ENCODE data around the gene COA1.
"Not testable (repeated sequence)": the region's sequence is repeated elsewhere in the genome, so short reads cannot be mapped to it uniquely, and the experiment has no call there.

Gene COA1

DNA sequence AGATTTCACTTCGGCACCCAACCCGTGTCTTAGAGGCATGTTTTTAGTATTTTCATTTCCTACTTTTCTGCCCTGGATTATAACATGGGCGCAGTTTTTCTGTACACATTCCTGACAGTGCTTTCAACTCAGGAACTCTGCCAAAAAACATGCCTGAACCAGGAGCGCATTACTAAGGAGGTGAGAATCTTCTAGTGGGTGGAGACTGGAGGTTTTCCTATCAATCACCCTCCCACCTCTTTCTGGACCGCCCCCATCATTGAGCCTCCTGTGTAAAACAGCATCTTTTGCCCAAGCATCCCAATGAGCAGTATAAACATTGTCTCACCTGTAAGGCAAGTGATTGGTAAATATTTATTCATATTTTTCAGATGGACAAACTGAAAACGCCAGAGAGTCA is 93.2 kb downstream of the COA1 start:
- H3K4me3 ChIP-seq (ENCODE audit: low read depth, low read length), result no peak overlapping the region
- no peak for TF ChIP-seq CTCF (IDR thresholded peaks at IDR 0.05; ENCODE audit: borderline replicate concordance, insufficient read depth, low read depth, low read length)

DNA sequence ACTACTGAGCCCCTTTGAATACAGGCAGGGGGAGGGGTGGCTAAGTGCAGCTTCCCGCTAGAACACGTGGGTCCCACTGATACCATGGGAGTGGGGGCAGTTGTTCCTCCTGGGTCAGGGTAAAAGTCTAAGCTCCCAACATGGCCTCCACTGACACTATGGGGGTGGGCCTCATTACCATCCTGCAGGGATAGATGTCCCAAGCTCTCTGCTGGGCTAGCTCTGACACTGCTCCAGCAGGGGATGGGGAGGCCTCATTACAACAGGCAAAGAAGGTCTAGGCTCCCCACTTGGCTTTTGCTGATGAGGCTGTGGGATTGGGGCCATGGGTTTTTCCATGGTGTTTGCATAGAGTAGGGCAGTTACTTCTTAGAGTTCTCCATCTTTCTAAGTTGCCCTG is 94.9 kb downstream of the COA1 start:
- no peak overlapping the region for H3K4me3 ChIP-seq (ENCODE audit: low read depth, low read length)
- TF ChIP-seq CTCF (IDR thresholded peaks at IDR 0.05; ENCODE audit: borderline replicate concordance, insufficient read depth, low read depth, low read length), result no peak

DNA sequence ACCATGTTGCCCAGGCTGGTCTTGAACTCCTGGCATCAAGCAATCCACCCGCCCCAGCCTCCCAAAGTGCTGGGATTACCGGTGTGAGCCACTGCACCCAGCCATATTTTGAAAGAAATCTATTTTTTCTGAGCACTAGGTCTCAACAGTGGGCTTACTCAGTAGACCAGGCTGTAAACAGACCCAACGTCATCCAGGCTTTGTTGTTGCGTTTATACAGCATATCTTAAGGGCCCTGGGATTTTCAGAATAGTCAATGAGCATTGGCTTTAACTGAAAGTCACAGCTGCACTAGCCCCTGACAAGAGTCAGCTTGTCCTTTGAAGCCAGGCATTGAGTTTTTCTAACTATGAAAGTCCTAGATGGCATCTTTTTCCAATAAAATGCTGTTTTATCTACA is 96.6 kb downstream of the COA1 start:
- no peak for TF ChIP-seq CTCF (IDR thresholded peaks at IDR 0.05; ENCODE audit: borderline replicate concordance, insufficient read depth, low read depth, low read length)
- H3K4me3 ChIP-seq (ENCODE audit: low read depth, low read length), result no peak overlapping the region

- no peak overlapping the region for H3K4me3 ChIP-seq (ENCODE audit: low read depth, low read length)
- no peak for TF ChIP-seq CTCF (IDR thresholded peaks at IDR 0.05; ENCODE audit: borderline replicate concordance, insufficient read depth, low read depth, low read length)
These were observed 97.8 kb downstream of the COA1 start for GRCh38 chr7:43631559-43631958.

- no peak for TF ChIP-seq CTCF (IDR thresholded peaks at IDR 0.05; ENCODE audit: borderline replicate concordance, insufficient read depth, low read depth, low read length)
- H3K4me3 ChIP-seq (ENCODE audit: low read depth, low read length), result no peak overlapping the region
These were observed 98.8 kb downstream of the COA1 start for GRCh38 chr7:43630482-43630881.

DNA sequence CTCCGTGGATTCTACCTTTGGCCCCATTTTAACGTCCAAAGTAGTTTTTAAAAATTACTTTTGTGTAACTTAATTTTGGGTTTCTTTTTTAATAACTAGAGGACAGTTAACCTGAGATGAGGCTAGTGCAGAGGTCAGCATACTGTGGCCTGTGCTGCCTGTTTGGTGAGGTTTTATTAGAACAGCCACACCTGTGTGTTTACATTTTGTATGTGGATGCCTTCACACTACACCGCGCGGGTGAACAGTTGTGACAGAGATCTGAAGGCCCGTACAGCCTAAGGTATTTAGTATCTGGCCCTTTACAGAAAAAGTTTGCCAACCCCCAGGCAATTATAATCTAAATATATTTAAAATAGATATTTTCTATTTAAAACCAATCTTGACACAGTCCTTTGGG is 99.5 kb downstream of the COA1 start:
- no peak for TF ChIP-seq CTCF (IDR thresholded peaks at IDR 0.05; ENCODE audit: borderline replicate concordance, insufficient read depth, low read depth, low read length)
- H3K4me3 ChIP-seq (ENCODE audit: low read depth, low read length), result no peak overlapping the region

DNA sequence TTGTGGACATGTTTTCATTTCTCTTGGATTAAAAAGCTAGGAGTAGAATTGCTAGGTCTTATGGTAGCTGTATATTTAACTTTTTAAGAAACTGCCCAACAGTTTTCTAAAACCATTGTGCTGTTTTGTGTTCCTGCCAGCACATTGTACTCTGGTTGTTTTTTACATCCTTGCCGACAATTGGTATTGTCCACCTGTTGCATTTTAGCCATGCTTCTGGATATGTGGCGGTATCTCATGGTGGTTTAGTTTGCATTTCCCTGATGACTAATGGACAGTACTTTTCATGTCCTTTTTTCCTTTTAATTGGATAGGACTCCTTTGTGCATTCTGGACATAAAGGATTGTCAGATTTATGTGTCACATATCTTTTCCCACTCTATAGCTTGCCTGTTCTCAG is 100.9 kb downstream of the COA1 start:
- TF ChIP-seq CTCF (IDR thresholded peaks at IDR 0.05; ENCODE audit: borderline replicate concordance, insufficient read depth, low read depth, low read length), result no peak

GRCh38 chr7:43627798-43628197 is 101.5 kb downstream of the COA1 start:
- H3K4me3 ChIP-seq (ENCODE audit: low read depth, low read length), result not testable (repeated sequence)

More for the DNA sequence above, 100.9 kb downstream of the COA1 start:
- H3K4me3 ChIP-seq (ENCODE audit: low read depth, low read length), result no peak overlapping the region
